ENCODE measurements around the gene SEMA4B. TPM values are rescaled to one million over a fixed set of nuclear protein-coding genes. Genes with fewer than 3 reads are reported as not detected.

SEMA4B gene
- total and polyA plus RNA-seq, 9 of the 15 experiments (the other 6 are each of a cell fraction or from before 2014, with no cell fraction given) = 1.3 to 33.6 (median 11.0) TPM

GRCh38 chr15:90233387-90234095 is 32.4 kb downstream of the SEMA4B start, which contains the start of gene CIB1 (continued):
- TF ChIP-seq ZNF639 (CRISPR knock-in tag; conservative IDR thresholded peaks at IDR 0.05 in 1 of 2, IDR thresholded peaks at IDR 0.05 in 1 of 2) (0 out of 4 replicates have a peak, but pooled peaks of 1 of the 2 experiments have one; percentile 17), NONO (IDR thresholded peaks at IDR 0.05; ENCODE audit: low read depth in 2 of 2, low read length in 1 of 2) (0 out of 4 replicates have a peak, but pooled peaks of 1 of the 2 experiments have one; percentile 2), ZNF121 (CRISPR knock-in tag; conservative IDR thresholded peaks at IDR 0.05) (no peak), SNIP1 (IDR thresholded peaks at IDR 0.05; ENCODE audit: low read depth) (peak; percentile 83), ZBTB40 (IDR thresholded peaks at IDR 0.05) (peak; percentile 38), ZBTB40 (CRISPR knock-in tag; IDR thresholded peaks at IDR 0.05) (no peak)
